Measurements from ENCODE around the gene POLR2M.

POLR2M gene

GRCh38 chr15:57763176-57763964 lies 56.9 kb downstream of the POLR2M start:
- Histone ChIP-seq H4K8ac (ENCODE audit: low read depth, low read length) (no peak overlapping the region), H3K27ac (ENCODE audit: low read depth, low read length) (no peak overlapping the region), H3K4me1 (ENCODE audit: control insufficient read depth in 1 of 2, insufficient read depth in 2 of 2, low read length in 2 of 2) (no peaks in the 10 kb centered on the region), H3K18ac (ENCODE audit: low read length) (no peak overlapping the region), H3K79me1 (ENCODE audit: low read length) (no peaks in the 10 kb centered on the region), H3K79me2 (ENCODE audit: control insufficient read depth, insufficient read depth, low read length, poor library complexity) (no peaks in the 10 kb centered on the region), H4K91ac (ENCODE audit: low read depth, low read length) (no peak overlapping the region), H4K12ac (ENCODE audit: low read depth, low read length) (no peak overlapping the region), H3K14ac (ENCODE audit: low read length) (no peak overlapping the region), H2BK12ac (ENCODE audit: low read length) (no peak overlapping the region), H2BK120ac (ENCODE audit: insufficient read depth, low read length, poor library complexity) (no peak overlapping the region), H3K9ac (ENCODE audit: low read length) (no peak overlapping the region), H3K4me3 (ENCODE audit: low read depth, low read length) (no peak overlapping the region), H3K4me2 (ENCODE audit: low read length) (no peak overlapping the region), H2BK5ac (ENCODE audit: low read depth, low read length, poor library complexity) (no peak overlapping the region), H3K23ac (ENCODE audit: low read length) (no peak overlapping the region), H2AK5ac (ENCODE audit: low read length) (no peak overlapping the region), H2AFZ (ENCODE audit: insufficient read depth, low read length, poor library complexity) (no peak overlapping the region), H3K36me3 (ENCODE audit: control insufficient read depth in 1 of 2, insufficient read depth in 2 of 2, low read length in 2 of 2) (no peaks in the 10 kb centered on the region), H3K27me3 (ENCODE audit: insufficient read depth, low read length) (no peaks in the 10 kb centered on the region), H3K4ac (ENCODE audit: low read depth, low read length) (no peak overlapping the region), H3K9me3 (ENCODE audit: insufficient read depth, low read depth, low read length) (no peaks in the 10 kb centered on the region)
- no peak for DNase-seq
- WGBS (ENCODE audit: extremely low coverage, insufficient coverage, insufficient read length) = no CpG with 5 or more reads among the region's 5 CpGs

Data from trophoblast cell (in vitro differentiated cells and primary cell).